CD14-positive monocyte (primary cell): ENCODE data around the gene DDX47. TPM values are rescaled to one million over a fixed set of nuclear protein-coding genes. Genes with fewer than 3 reads are reported as not detected.
"Not testable (repeated sequence)": the region's sequence is repeated elsewhere in the genome, so short reads cannot be mapped to it uniquely, and the experiment has no call there.

Experiments
- DNase-seq, 3 donors: peaks; one replicate each; pipeline ENCODE4 v3.0.0-alpha.2; 2011 to 2022
- H2AFZ ChIP-seq: 2 replicates; pipeline ENCODE4 v1.6.0; 2012; ENCODE audit warnings: mild to moderate bottlenecking, low read depth, low read length, inconsistent platforms; ENCODE audit not compliant: insufficient read depth, poor library complexity, severe bottlenecking
- H3K27ac ChIP-seq, 2 donors: 1 replicate in 1 of 2; 2 replicates in 1 of 2; pipeline ENCODE4 v1.5.1; 2012 to 2013; ENCODE audit warnings: low read length in 2 of 2, control low read depth in 1 of 2, inconsistent platforms in 1 of 2, low read depth in 1 of 2, mild to moderate bottlenecking in 1 of 2
- H3K27me3 ChIP-seq, 2 donors: one replicate each; pipeline versions ENCODE4 v1.6.0 to v1.6.1; 2011 to 2013; ENCODE audit warnings: low read length in 2 of 2; ENCODE audit not compliant: control insufficient read depth in 2 of 2, insufficient read depth in 2 of 2
- H3K36me3 ChIP-seq, 2 donors: replicated peaks in 1 of 2; 1 replicate in 1 of 2; 2 replicates in 1 of 2; pipeline versions ENCODE4 v1.5.1 to v1.6.1; 2012 to 2013; ENCODE audit warnings: low read length in 2 of 2, control low read depth in 1 of 2, inconsistent platforms in 1 of 2, mild to moderate bottlenecking in 1 of 2; ENCODE audit not compliant: insufficient read depth in 2 of 2, control insufficient read depth in 1 of 2
- H3K4me1 ChIP-seq, 2 donors: 1 replicate in 1 of 2; 2 replicates in 1 of 2; pipeline versions ENCODE4 v1.5.1 to v1.6.1; 2012 to 2013; ENCODE audit warnings: low read length in 2 of 2, control low read depth in 1 of 2, inconsistent platforms in 1 of 2, mild to moderate bottlenecking in 1 of 2, moderate library complexity in 1 of 2; ENCODE audit not compliant: insufficient read depth in 2 of 2, control insufficient read depth in 1 of 2
- H3K4me2 ChIP-seq: replicated peaks from 2 replicates; pipeline ENCODE3; 2012; ENCODE audit warnings: low read length, moderate library complexity, mild to moderate bottlenecking; ENCODE audit not compliant: poor library complexity, severe bottlenecking; ENCODE audit errors: extremely low read depth
- H3K4me3 ChIP-seq, 3 experiments: fragments of 200-600 bp in 1 of 3; sonication (generic) in 1 of 3; replicated peaks in 1 of 3; 1 replicate in 2 of 3; 2 replicates in 1 of 3; pipeline ENCODE4 v1.5.1; 2011 to 2013; ENCODE audit warnings: low read length in 3 of 3, mild to moderate bottlenecking in 3 of 3, control low read depth in 2 of 3, low read depth in 2 of 3, inconsistent platforms in 1 of 3, moderate library complexity in 1 of 3
- H3K79me2 ChIP-seq: 2 replicates; pipeline ENCODE4 v1.6.0; 2012; ENCODE audit warnings: mild to moderate bottlenecking, control low read depth, inconsistent platforms, low read length, moderate library complexity; ENCODE audit not compliant: insufficient read depth
- H3K9ac ChIP-seq: 2 replicates; pipeline ENCODE4 v1.6.0; 2017; ENCODE audit warnings: low read length, mild to moderate bottlenecking; ENCODE audit not compliant: insufficient read depth, poor library complexity, severe bottlenecking
- H3K9me3 ChIP-seq, 2 donors: replicated peaks in 1 of 2; 1 replicate in 1 of 2; 2 replicates in 1 of 2; pipeline versions ENCODE4 v1.5.1 to v1.6.1; 2012 to 2013; ENCODE audit warnings: low read length in 2 of 2, control low read depth in 1 of 2; ENCODE audit not compliant: control insufficient read depth in 1 of 2, insufficient read depth in 1 of 2
- H4K20me1 ChIP-seq: 2 replicates; pipeline ENCODE4 v1.6.0; 2012; ENCODE audit warnings: mild to moderate bottlenecking, low read length, control low read depth, moderate library complexity; ENCODE audit not compliant: insufficient read depth
- H3K27ac Mint-ChIP-seq, 7 donors: one replicate each; pipeline ENCODE4 v1.8.0; 2020; ENCODE audit warnings: mild to moderate bottlenecking in 7 of 7, mixed read lengths in 7 of 7, moderate library complexity in 6 of 7, inconsistent platforms in 2 of 7
- H3K27me3 Mint-ChIP-seq, 3 donors: one replicate each; pipeline ENCODE4 v1.8.0; 2021 to 2022; ENCODE audit warnings: low read depth in 3 of 3, mild to moderate bottlenecking in 3 of 3, mixed read lengths in 3 of 3, moderate library complexity in 3 of 3, inconsistent platforms in 1 of 3
- H3K36me3 Mint-ChIP-seq, 2 donors: one replicate each; pipeline ENCODE4 v1.8.0; 2020; ENCODE audit warnings: mixed read lengths in 2 of 2, inconsistent platforms in 1 of 2, mild to moderate bottlenecking in 1 of 2
- H3K4me1 Mint-ChIP-seq: one replicate; pipeline ENCODE4 v1.8.0; 2020; ENCODE audit warnings: mild to moderate bottlenecking, mixed read lengths
- H3K4me3 Mint-ChIP-seq, 2 donors: one replicate each; pipeline ENCODE4 v1.8.0; 2020; ENCODE audit warnings: mild to moderate bottlenecking in 2 of 2, mixed read lengths in 2 of 2, moderate library complexity in 1 of 2
- H3K9me3 Mint-ChIP-seq, 7 donors: one replicate each; pipeline ENCODE4 v1.8.0; 2020 to 2022; ENCODE audit warnings: mixed read lengths in 7 of 7, mild to moderate bottlenecking in 6 of 7, moderate library complexity in 6 of 7, inconsistent platforms in 2 of 7
- WGBS: methylation state at CpG from one replicate; pipeline ENCODE4 v1.1.5; 2013; ENCODE audit warnings: missing lambda C conversion rate; ENCODE audit not compliant: insufficient coverage; 5-methylcytosine and 5-hydroxymethylcytosine counted together
- intact Hi-C, 2 donors: fragments of 100-400 bp; cut with micrococcal nuclease; formaldehyde crosslinking; loops; one replicate each; pipeline versions ENCODE4 v1.15.0 to v1.15.1; 2023
- polyA plus RNA-seq, 3 donors: library from polyadenylated mRNA; depleted of rRNA in 1 of 3; unstranded in 2 of 3; stranded (reverse) in 1 of 3; fragments of 300-500 nt in 2 of 3; fragments of >200 nt in 1 of 3; fragmentation: Illumina TruSeq in 2 of 3; gene quantifications; 1 replicate in 2 of 3; 2 replicates in 1 of 3; pipeline ENCODE4 v1.2.3, GENCODE V29; 2012 to 2021
- TF ChIP-seq, protein P1 (sequence below): fragments of 200-600 bp; IDR thresholded peaks from one replicate; pipeline ENCODE4 v1.8.0; 2022; ENCODE audit warnings: antibody characterized with exemption, mild to moderate bottlenecking

The DDX47 gene
- polyA plus RNA-seq, 3 donors, result 27.6 to 35.2 (median 30.1) TPM

- H3K27ac Mint-ChIP-seq, result no peak overlapping the region
- H3K4me1 ChIP-seq, result peaks cover 22 to 37% of the 10 kb centered on the region in 2 donors
- H3K9me3 Mint-ChIP-seq, result peaks cover 0 to 2% (median 0%) of the 10 kb centered on the region in 7 donors
- 100% methylated on average over 2 of the region's 6 CpGs for WGBS
- H3K9ac ChIP-seq, result no peak overlapping the region
- H4K20me1 ChIP-seq, result no peaks in the 10 kb centered on the region
- TF ChIP-seq, protein P1, sequence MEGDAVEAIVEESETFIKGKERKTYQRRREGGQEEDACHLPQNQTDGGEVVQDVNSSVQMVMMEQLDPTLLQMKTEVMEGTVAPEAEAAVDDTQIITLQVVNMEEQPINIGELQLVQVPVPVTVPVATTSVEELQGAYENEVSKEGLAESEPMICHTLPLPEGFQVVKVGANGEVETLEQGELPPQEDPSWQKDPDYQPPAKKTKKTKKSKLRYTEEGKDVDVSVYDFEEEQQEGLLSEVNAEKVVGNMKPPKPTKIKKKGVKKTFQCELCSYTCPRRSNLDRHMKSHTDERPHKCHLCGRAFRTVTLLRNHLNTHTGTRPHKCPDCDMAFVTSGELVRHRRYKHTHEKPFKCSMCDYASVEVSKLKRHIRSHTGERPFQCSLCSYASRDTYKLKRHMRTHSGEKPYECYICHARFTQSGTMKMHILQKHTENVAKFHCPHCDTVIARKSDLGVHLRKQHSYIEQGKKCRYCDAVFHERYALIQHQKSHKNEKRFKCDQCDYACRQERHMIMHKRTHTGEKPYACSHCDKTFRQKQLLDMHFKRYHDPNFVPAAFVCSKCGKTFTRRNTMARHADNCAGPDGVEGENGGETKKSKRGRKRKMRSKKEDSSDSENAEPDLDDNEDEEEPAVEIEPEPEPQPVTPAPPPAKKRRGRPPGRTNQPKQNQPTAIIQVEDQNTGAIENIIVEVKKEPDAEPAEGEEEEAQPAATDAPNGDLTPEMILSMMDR, result no peak
- H3K4me3 ChIP-seq, result no peak overlapping the region
- H3K27me3 ChIP-seq, result no peaks in the 10 kb centered on the region
- H3K36me3 Mint-ChIP-seq, result no peaks in the 10 kb centered on the region
- H2AFZ ChIP-seq, result no peak overlapping the region
- no peaks in the 10 kb centered on the region for H3K79me2 ChIP-seq
- no peak for DNase-seq
- H3K27me3 Mint-ChIP-seq, result peaks cover 0 to 2% (median 0%) of the 10 kb centered on the region in 3 donors
- H3K9me3 ChIP-seq, result no peaks in the 10 kb centered on the region
- H3K4me2 ChIP-seq, result no peak overlapping the region
- no peak overlapping the region for H3K4me3 Mint-ChIP-seq
- H3K36me3 ChIP-seq, result no peaks in the 10 kb centered on the region
- intact Hi-C loops, result no loop called here
- peaks cover 44% of the 10 kb centered on the region for H3K4me1 Mint-ChIP-seq
- no peak overlapping the region for H3K27ac ChIP-seq
Observed at GRCh38 chr12:12804432-12804886, 8.7 kb upstream of the DDX47 start.

DNA sequence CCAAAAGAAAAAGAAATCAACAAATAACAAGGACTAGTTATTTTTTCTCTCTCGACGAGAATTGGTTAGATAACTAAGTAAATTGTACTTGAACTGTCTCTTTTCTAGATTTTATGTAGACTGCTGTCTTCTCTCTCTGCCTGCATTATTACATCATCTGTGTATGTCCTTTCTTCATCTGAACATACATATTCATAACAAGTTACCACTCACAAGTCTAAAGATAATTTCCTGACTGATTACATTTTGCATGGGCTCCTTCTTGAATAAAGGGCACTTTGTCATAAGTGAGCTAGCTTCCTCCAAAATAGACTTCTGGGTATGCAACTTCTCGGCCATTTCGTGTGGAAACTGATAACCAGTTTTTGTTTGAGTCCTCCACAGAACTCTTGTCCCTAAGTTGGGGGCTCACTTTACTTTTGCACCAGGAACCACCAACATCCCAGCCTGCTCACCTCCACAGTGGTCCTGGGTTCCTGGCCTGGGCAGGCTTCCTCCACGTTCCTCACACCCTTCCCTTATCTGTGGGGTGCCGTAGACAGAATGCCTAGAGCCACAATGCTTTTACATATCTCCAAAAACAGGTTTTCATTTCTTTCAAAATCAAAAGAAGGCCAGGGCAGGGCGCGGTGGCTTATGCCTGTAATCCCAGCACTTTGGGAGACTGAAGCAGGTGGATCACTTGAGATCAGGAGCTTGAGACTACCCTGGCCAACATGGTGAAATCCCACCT lies 6.2 kb upstream of the DDX47 start:
- no peaks in the 10 kb centered on the region for H3K27me3 ChIP-seq
- H4K20me1 ChIP-seq, result no peaks in the 10 kb centered on the region
- WGBS, result 77% methylated on average over 5 of the region's 8 CpGs
- peaks cover 27 to 44% of the 10 kb centered on the region in 2 donors for H3K4me1 ChIP-seq
- DNase-seq, result no peak
- H3K27ac ChIP-seq, result peak overlapping the region in 1 of 2 donors; percentile 10
- H3K4me3 ChIP-seq, result no peak overlapping the region
- no peaks in the 10 kb centered on the region for H3K79me2 ChIP-seq
- H3K36me3 Mint-ChIP-seq, result no peaks in the 10 kb centered on the region
- no peaks in the 10 kb centered on the region for H3K9me3 ChIP-seq
- H3K27ac Mint-ChIP-seq, result peak overlapping the region in 3 of 7 donors; percentile 33 to 83 (median 76)
- peaks cover 34% of the 10 kb centered on the region for H3K4me1 Mint-ChIP-seq
- no peaks in the 10 kb centered on the region for H3K36me3 ChIP-seq
- H3K4me2 ChIP-seq, result no peak overlapping the region
- intact Hi-C loops, result no loop called here
- TF ChIP-seq, protein P1, result no peak
- no peak overlapping the region for H3K4me3 Mint-ChIP-seq
- peaks cover 0 to 2% (median 2%) of the 10 kb centered on the region in 3 donors for H3K27me3 Mint-ChIP-seq
- no peak overlapping the region for H2AFZ ChIP-seq
- H3K9ac ChIP-seq, result no peak overlapping the region
- no peaks in the 10 kb centered on the region for H3K9me3 Mint-ChIP-seq

GRCh38 chr12:12807517-12807903 lies 5.6 kb upstream of the DDX47 start:
- H3K79me2 ChIP-seq, H3K27me3 Mint-ChIP-seq, H3K9me3 Mint-ChIP-seq, DNase-seq, H3K4me2 ChIP-seq, H3K27me3 ChIP-seq, intact Hi-C loops, H4K20me1 ChIP-seq, H2AFZ ChIP-seq, H3K9me3 ChIP-seq, H3K36me3 Mint-ChIP-seq, H3K4me3 Mint-ChIP-seq, H3K36me3 ChIP-seq, H3K4me3 ChIP-seq, H3K9ac ChIP-seq: not testable (repeated sequence)
- Mint-ChIP-seq H3K27ac (peak overlapping the region in 2 of 7 donors; percentile 33 to 76), H3K4me1 (peaks cover 31% of the 10 kb centered on the region)
- no CpG with 5 or more reads among the region's 3 CpGs for WGBS
- Histone ChIP-seq H3K27ac (peak overlapping the region in 1 of 2 donors; percentile 10), H3K4me1 (peaks cover 27 to 44% of the 10 kb centered on the region in 2 donors)
